Measurements from ENCODE around the gene NELL2. TPM values are rescaled to one million over a fixed set of nuclear protein-coding genes. Genes with fewer than 3 reads are reported as not detected.
"Not testable (repeated sequence)": the region's sequence is repeated elsewhere in the genome, so short reads cannot be mapped to it uniquely, and the experiment has no call there.

NELL2 gene
- total and polyA plus RNA-seq, 8 donors, result 0.27 to 0.79 (median 0.71) TPM

GRCh38 chr12:44694017-44694416 lies 182.1 kb downstream of the NELL2 start:
- Histone ChIP-seq H3K4me1 (no peaks in the 10 kb centered on the region), H3K4me3 (no peak overlapping the region), H3K36me3 (no peaks in the 10 kb centered on the region), H3K27ac (no peak overlapping the region), H3K9me3 (no peaks in the 10 kb centered on the region), H3K27me3 (no peaks in the 10 kb centered on the region)
- TF ChIP-seq CTCF (IDR thresholded peaks at IDR 0.05), result no peak
- no peak for FAIRE-seq
- intact Hi-C loops (cut with DNase I), result no loop called here
- 46 to 47% methylated on average over 4 of the region's 4 CpGs for WGBS, 2 donors
- no peak for DNase-seq
- no peak for ATAC-seq

- H3K27ac ChIP-seq, result no peak overlapping the region
These were observed 186.5 kb downstream of the NELL2 start for GRCh38 chr12:44689587-44689986.

GRCh38 chr12:44686821-44687432 lies 189.2 kb downstream of the NELL2 start:
- H3K9me3 ChIP-seq; DNase-seq; H3K36me3 ChIP-seq; H3K4me1 ChIP-seq; H3K4me3 ChIP-seq; H3K27ac ChIP-seq; intact Hi-C loops (cut with DNase I); FAIRE-seq; ATAC-seq; H3K27me3 ChIP-seq: not testable (repeated sequence)
- WGBS, 2 donors, result 83 to 85% methylated on average over 22 of the region's 22 CpGs

More at GRCh38 chr12:44689587-44689986, 186.5 kb downstream of the NELL2 start:
- Histone ChIP-seq H3K36me3 (no peaks in the 10 kb centered on the region), H3K4me3 (no peak overlapping the region), H3K27me3 (no peaks in the 10 kb centered on the region), H3K9me3 (no peaks in the 10 kb centered on the region), H3K4me1 (no peaks in the 10 kb centered on the region)
- no peak for TF ChIP-seq CTCF (IDR thresholded peaks at IDR 0.05)
- ATAC-seq (no peak), DNase-seq (no peak), FAIRE-seq (no peak)
- WGBS, 2 donors, result 62 to 69% methylated on average over 3 of the region's 3 CpGs
- intact Hi-C loops (cut with DNase I), result no loop called here

- no peaks in the 10 kb centered on the region for H3K9me3 ChIP-seq
- intact Hi-C loops (cut with DNase I), result no loop called here
- no peaks in the 10 kb centered on the region for H3K27me3 ChIP-seq
- no peaks in the 10 kb centered on the region for H3K36me3 ChIP-seq
- H3K27ac ChIP-seq, result no peak overlapping the region
- ATAC-seq (no peak), DNase-seq (no peak), FAIRE-seq (no peak)
- H3K4me3 ChIP-seq, result no peak overlapping the region
- H3K4me1 ChIP-seq, result no peaks in the 10 kb centered on the region
- no peak for TF ChIP-seq CTCF (IDR thresholded peaks at IDR 0.05)
These were observed 198.4 kb downstream of the NELL2 start for GRCh38 chr12:44677724-44678123.

- no peak for FAIRE-seq
- H3K27ac ChIP-seq, result no peak overlapping the region
- DNase-seq, result no peak
- no peaks in the 10 kb centered on the region for H3K4me1 ChIP-seq
- TF ChIP-seq CTCF (IDR thresholded peaks at IDR 0.05), result no peak
- intact Hi-C loops (cut with DNase I), result no loop called here
- no peaks in the 10 kb centered on the region for H3K36me3 ChIP-seq
- no peaks in the 10 kb centered on the region for H3K27me3 ChIP-seq
- 1 to 3% methylated on average over 1 of the region's 1 CpG for WGBS, 2 donors
- ATAC-seq, result no peak
- no peaks in the 10 kb centered on the region for H3K9me3 ChIP-seq
- H3K4me3 ChIP-seq, result no peak overlapping the region
These were observed 201.2 kb downstream of the NELL2 start for GRCh38 chr12:44674875-44675274.
